ENCODE results near the gene KRTAP12-1. TPM values are rescaled to one million over a fixed set of nuclear protein-coding genes. Genes with fewer than 3 reads are reported as not detected.
"Not testable (repeated sequence)": the region's sequence is repeated elsewhere in the genome, so short reads cannot be mapped to it uniquely, and the experiment has no call there.

The KRTAP12-1 gene
- polyA plus RNA-seq, 1 experiment: not detected

DNA sequence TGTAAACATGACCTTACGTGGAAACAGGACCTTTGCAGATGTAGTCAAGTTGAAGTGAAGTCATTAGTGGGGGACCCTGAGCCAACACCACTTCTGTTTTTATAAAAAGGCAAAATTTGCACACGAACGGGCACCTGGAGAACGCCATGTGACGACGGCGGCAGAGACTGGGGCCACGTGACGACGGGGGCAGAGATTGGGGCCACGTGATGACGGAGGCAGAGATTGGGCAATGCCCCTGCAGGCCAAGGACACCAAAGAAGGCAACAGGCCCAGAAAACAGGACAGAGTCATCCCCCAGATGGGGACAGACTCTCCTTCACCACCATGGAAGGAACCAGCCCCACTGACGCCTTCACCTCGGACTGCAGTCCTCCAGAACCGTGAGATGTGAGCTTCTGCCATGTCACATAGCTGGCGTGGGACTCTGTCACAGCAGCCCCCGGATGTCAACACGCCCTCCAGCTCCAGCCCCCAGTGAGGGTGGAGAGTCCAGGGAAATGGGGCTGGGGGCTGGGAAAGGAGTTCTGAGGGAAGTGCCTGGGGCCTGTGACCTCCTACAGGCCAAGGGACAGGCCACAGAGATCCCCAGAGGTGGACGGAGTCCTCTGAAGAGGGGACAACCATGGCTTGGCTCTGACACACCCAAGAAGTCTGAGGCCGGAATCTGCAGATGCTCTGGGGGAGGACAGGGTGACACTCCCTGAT, 31.5 kb downstream of the KRTAP12-1 start:
- CTCF ChIA-PET: no interaction called here

DNA sequence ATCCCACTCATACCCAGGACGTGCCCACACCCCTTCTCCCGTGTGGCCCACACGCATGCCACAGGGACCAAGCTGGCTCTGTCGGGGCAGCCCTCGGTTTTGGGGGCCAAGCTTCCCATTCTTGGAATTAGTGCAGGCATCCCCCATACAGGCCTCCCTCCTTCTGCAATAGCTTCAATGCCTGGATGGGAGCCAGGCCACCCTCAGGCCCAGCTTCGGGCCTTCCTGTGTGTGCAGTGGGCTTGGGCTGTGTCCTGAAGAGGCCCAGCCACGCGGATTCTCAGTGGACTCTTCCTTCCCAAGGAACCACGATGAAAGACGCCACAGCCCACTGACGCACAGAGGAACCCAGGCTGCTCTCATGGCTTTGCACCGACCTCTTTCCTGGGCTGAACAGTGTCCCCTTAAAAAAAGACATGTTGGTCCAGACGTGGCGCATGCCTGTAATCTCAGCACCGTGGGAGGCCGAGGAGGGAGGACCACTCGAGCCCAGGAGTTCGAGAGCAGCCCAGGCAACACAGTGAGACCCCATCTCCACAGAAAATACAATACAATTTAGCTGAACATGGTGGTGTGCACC, 32.4 kb downstream of the KRTAP12-1 start:
- CTCF ChIA-PET: no interaction called here
- Histone ChIP-seq H3K27me3 (ENCODE audit: control insufficient read depth, insufficient read depth, low read length) (no peaks in the 10 kb centered on the region), H3K9me3 (ENCODE audit: control insufficient read depth, insufficient read depth, low read length) (peaks cover 62% of the 10 kb centered on the region), H3K27ac (ENCODE audit: low read depth, low read length) (no peak overlapping the region), H3K4me3 (ENCODE audit: low read depth, low read length) (no peak overlapping the region)
- DNase-seq (ENCODE audit: low read depth, low spot score): no peak
- TF ChIP-seq, protein P1, sequence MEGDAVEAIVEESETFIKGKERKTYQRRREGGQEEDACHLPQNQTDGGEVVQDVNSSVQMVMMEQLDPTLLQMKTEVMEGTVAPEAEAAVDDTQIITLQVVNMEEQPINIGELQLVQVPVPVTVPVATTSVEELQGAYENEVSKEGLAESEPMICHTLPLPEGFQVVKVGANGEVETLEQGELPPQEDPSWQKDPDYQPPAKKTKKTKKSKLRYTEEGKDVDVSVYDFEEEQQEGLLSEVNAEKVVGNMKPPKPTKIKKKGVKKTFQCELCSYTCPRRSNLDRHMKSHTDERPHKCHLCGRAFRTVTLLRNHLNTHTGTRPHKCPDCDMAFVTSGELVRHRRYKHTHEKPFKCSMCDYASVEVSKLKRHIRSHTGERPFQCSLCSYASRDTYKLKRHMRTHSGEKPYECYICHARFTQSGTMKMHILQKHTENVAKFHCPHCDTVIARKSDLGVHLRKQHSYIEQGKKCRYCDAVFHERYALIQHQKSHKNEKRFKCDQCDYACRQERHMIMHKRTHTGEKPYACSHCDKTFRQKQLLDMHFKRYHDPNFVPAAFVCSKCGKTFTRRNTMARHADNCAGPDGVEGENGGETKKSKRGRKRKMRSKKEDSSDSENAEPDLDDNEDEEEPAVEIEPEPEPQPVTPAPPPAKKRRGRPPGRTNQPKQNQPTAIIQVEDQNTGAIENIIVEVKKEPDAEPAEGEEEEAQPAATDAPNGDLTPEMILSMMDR (IDR thresholded peaks at IDR 0.05; ENCODE audit: low read depth, low read length): no peak
- POLR2A ChIA-PET: no interaction called here

More for the DNA sequence above, 31.5 kb downstream of the KRTAP12-1 start:
- no peak overlapping the region for H3K27ac ChIP-seq (ENCODE audit: low read depth, low read length)
- no peak overlapping the region for H3K4me3 ChIP-seq (ENCODE audit: low read depth, low read length)
- POLR2A ChIA-PET: no interaction called here
- TF ChIP-seq, protein P1 (IDR thresholded peaks at IDR 0.05; ENCODE audit: low read depth, low read length): no peak
- H3K9me3 ChIP-seq (ENCODE audit: control insufficient read depth, insufficient read depth, low read length): peaks cover 59% of the 10 kb centered on the region
- H3K27me3 ChIP-seq (ENCODE audit: control insufficient read depth, insufficient read depth, low read length): no peaks in the 10 kb centered on the region
- DNase-seq (ENCODE audit: low read depth, low spot score): no peak

DNA sequence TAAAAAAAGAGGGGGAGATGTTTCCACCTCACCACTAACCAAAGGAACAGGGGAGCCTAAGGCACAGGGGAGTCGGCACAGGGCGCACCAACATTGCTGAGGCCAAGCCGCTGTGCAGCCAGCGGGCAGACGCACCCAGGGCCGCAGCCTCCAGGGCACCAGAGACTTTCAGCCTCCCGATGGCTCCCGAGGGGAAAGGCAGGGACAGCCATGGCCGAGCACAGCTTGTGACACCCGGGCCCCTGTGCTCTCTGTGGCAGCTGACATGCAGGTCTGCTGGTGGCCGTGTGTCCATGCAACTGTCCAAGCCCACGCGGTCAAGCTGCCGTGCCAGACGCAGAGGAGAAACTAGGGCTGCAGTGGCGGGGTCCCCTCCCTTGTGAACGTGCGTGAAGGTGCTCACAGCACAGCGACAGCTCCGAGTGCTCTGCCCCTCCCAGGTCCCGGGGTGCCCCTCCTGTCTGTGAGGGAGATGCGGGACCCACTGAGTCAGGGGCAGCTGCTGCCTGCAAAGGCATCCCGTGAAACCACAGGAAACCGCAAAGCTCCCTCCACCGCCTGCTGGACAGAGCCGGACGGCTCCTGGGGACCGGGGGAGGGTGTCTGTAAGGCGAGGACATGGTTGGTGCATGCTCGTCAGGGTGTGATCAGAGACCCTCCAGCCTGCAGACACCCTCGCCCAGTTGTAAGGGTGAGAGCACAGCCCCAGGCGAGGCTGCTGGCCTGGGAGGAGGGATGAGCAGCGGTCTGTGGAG, 33.2 kb downstream of the KRTAP12-1 start:
- H3K4me3 ChIP-seq (ENCODE audit: low read depth, low read length): no peak overlapping the region
- ChIA-PET CTCF (no interaction called here), POLR2A (no interaction called here)
- no peak overlapping the region for H3K27ac ChIP-seq (ENCODE audit: low read depth, low read length)
- no peaks in the 10 kb centered on the region for H3K27me3 ChIP-seq (ENCODE audit: control insufficient read depth, insufficient read depth, low read length)
- DNase-seq (ENCODE audit: low read depth, low spot score): no peak
- TF ChIP-seq, protein P1 (IDR thresholded peaks at IDR 0.05; ENCODE audit: low read depth, low read length): no peak
- peaks cover 58% of the 10 kb centered on the region for H3K9me3 ChIP-seq (ENCODE audit: control insufficient read depth, insufficient read depth, low read length)

DNA sequence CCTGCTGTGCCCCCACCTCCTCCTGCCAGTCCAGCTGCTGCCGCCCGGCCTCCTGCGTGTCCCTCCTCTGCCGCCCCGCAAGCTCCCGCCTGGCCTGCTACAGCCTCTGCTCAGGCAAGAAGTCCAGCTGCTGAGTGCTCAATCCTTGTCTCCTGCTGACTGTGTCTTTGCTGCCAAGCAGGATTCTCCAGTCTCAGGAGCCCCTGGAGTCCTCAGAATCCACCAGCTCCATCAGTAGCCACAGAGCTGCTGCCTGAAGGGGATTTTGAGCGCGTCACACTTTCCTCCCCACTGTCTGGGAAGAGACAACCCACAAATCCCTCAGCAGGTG, 34.8 kb downstream of the KRTAP12-1 start:
- Histone ChIP-seq H3K9me3 (ENCODE audit: control insufficient read depth, insufficient read depth, low read length) (peaks cover 55% of the 10 kb centered on the region), H3K4me3 (ENCODE audit: low read depth, low read length) (no peak overlapping the region), H3K27ac (ENCODE audit: low read depth, low read length) (no peak overlapping the region), H3K27me3 (ENCODE audit: control insufficient read depth, insufficient read depth, low read length) (no peaks in the 10 kb centered on the region)
- TF ChIP-seq, protein P1 (IDR thresholded peaks at IDR 0.05; ENCODE audit: low read depth, low read length): no peak
- POLR2A ChIA-PET: no interaction called here
- CTCF ChIA-PET: no interaction called here
- DNase-seq (ENCODE audit: low read depth, low spot score): no peak

DNA sequence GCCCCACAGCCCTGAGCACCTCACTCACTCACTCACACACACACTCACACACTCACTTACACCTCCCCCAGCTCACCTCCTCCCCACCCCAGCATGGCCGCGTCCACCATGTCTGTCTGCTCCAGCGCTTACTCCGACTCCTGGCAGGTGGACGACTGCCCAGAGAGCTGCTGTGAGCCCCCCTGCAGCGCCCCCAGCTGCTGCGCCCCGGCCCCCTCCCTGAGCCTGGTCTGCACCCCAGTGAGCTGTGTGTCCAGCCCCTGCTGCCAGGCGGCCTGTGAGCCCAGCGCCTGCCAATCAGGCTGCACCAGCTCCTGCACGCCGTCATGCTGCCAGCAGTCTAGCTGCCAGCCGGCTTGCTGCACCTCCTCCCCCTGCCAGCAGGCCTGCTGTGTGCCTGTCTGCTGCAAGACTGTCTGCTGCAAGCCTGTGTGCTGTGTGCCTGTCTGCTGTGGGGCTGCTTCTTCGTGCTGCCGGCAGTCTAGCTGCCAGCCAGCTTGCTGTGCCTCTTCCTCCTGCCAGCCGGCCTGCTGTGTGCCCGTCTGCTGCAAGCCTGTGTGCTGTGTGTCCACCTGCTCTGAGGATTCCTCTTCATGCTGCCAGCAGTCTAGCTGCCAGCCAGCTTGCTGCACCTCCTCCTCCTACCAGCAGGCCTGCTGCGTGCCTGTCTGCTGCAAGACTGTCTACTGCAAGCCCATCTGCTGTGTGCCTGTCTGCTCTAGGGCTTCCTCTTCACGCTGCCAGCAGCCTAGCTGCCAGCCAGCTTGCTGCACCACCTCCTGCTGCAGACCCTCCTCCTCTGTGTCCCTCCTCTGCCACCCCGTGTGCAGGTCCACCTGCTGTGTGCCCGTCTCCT, 35.4 kb downstream of the KRTAP12-1 start, which contains the start of gene KRTAP10-11:
Gene KRTAP10-11 (plus strand): TSS at position 49 of the 856 bp plus-strand sequence. CDS start 45 bp downstream, at position 94.
- POLR2A ChIA-PET; H3K4me3 ChIP-seq (ENCODE audit: low read depth, low read length); H3K27ac ChIP-seq (ENCODE audit: low read depth, low read length); H3K27me3 ChIP-seq (ENCODE audit: control insufficient read depth, insufficient read depth, low read length); DNase-seq (ENCODE audit: low read depth, low spot score); CTCF ChIA-PET: not testable (repeated sequence)
- H3K9me3 ChIP-seq (ENCODE audit: control insufficient read depth, insufficient read depth, low read length): peaks cover 55% of the 10 kb centered on the region
